Measurements from ENCODE around the gene KDM4C. TPM values are rescaled to one million over a fixed set of nuclear protein-coding genes. Genes with fewer than 3 reads are reported as not detected.
A peak's percentile ranks its signal among the peaks of the same experiment; 100 is the strongest.

Gene KDM4C
- polyA plus RNA-seq, 2 of the 4 experiments (the other 2 are of a cell fraction), result 9.6 to 15.6 TPM

- ChIA-PET POLR2A (no interaction called here), CTCF (interaction anchor here (0.7 kb wide), 1 partner anchor 1927 kb away, joined by 3 read pairs; no protein-coding TSS in a partner anchor)
- H3K4me1 ChIP-seq, result peaks cover 21% of the 10 kb centered on the region
- no peak for TF ChIP-seq EP300 (IDR thresholded peaks at IDR 0.05)
- TF ChIP-seq JUN (IDR thresholded peaks at IDR 0.05), result no peak
- TF ChIP-seq EHMT2 (IDR thresholded peaks at IDR 0.05; ENCODE audit: low read depth), result no peak
- 0 out of 3 replicates have a peak overlapping the region, but pooled peaks have one; percentile 27 for H3K4me2 ChIP-seq
- whole genome bisulfite sequencing (ENCODE audit: missing lambda C conversion rate), result 87% methylated on average over 4 of the region's 4 CpGs
- DNase-seq (ENCODE audit: low read depth in 1 of 2, low spot score in 1 of 2) (no peak), ATAC-seq (no peak), FAIRE-seq (no peak)
- H3K27ac ChIP-seq, result no peak overlapping the region
- no peaks in the 10 kb centered on the region for H3K9me3 ChIP-seq
- H3K4me3 ChIP-seq, result no peak overlapping the region
Measured at GRCh38 chr9:6780690-6781089, 22.9 kb downstream of the KDM4C start.

- Histone ChIP-seq H3K9me3 (no peaks in the 10 kb centered on the region), H3K4me1 (peaks cover 28% of the 10 kb centered on the region), H3K4me2 (no peak overlapping the region), H3K27ac (no peak overlapping the region), H3K4me3 (no peak overlapping the region)
- no peak for FAIRE-seq
- TF ChIP-seq ATOH8 (CRISPR knock-in tag; IDR thresholded peaks at IDR 0.05; ENCODE audit: low read depth) (no peak), PHF8 (IDR thresholded peaks at IDR 0.05; ENCODE audit: borderline replicate concordance, low read depth) (no peak), ZFP36 (IDR thresholded peaks at IDR 0.05; ENCODE audit: borderline replicate concordance, partially characterized antibody) (no peak), HOXA7 (CRISPR knock-in tag; IDR thresholded peaks at IDR 0.05) (no peak), FOSL2 (IDR thresholded peaks at IDR 0.05) (no peak), FOSL2 (CRISPR knock-in tag; IDR thresholded peaks at IDR 0.05) (no peak), RAD21 (conservative IDR thresholded peaks at IDR 0.05 in 1 of 2, IDR thresholded peaks at IDR 0.05 in 1 of 2) (no peak), CTCF (IDR thresholded peaks at IDR 0.05) (no peak), ESRRA (IDR thresholded peaks at IDR 0.05; ENCODE audit: borderline replicate concordance, low read length) (no peak), HMGXB4 (CRISPR knock-in tag; IDR thresholded peaks at IDR 0.05; ENCODE audit: borderline replicate concordance) (no peak), NPAS2 (CRISPR knock-in tag; IDR thresholded peaks at IDR 0.05; ENCODE audit: borderline replicate concordance) (no peak), EHF (CRISPR knock-in tag; IDR thresholded peaks at IDR 0.05) (no peak), MAFK (IDR thresholded peaks at IDR 0.05; ENCODE audit: partially characterized antibody) (no peak), POLR2AphosphoS2 (conservative IDR thresholded peaks at IDR 0.05; ENCODE audit: low read length) (no peak), CEBPB (IDR thresholded peaks at IDR 0.05) (no peak), JUNB (IDR thresholded peaks at IDR 0.05) (no peak)
- TF ChIP-seq, protein P1, sequence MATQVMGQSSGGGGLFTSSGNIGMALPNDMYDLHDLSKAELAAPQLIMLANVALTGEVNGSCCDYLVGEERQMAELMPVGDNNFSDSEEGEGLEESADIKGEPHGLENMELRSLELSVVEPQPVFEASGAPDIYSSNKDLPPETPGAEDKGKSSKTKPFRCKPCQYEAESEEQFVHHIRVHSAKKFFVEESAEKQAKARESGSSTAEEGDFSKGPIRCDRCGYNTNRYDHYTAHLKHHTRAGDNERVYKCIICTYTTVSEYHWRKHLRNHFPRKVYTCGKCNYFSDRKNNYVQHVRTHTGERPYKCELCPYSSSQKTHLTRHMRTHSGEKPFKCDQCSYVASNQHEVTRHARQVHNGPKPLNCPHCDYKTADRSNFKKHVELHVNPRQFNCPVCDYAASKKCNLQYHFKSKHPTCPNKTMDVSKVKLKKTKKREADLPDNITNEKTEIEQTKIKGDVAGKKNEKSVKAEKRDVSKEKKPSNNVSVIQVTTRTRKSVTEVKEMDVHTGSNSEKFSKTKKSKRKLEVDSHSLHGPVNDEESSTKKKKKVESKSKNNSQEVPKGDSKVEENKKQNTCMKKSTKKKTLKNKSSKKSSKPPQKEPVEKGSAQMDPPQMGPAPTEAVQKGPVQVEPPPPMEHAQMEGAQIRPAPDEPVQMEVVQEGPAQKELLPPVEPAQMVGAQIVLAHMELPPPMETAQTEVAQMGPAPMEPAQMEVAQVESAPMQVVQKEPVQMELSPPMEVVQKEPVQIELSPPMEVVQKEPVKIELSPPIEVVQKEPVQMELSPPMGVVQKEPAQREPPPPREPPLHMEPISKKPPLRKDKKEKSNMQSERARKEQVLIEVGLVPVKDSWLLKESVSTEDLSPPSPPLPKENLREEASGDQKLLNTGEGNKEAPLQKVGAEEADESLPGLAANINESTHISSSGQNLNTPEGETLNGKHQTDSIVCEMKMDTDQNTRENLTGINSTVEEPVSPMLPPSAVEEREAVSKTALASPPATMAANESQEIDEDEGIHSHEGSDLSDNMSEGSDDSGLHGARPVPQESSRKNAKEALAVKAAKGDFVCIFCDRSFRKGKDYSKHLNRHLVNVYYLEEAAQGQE (IDR thresholded peaks at IDR 0.05), result no peak
- TF ChIP-seq, protein P2, sequence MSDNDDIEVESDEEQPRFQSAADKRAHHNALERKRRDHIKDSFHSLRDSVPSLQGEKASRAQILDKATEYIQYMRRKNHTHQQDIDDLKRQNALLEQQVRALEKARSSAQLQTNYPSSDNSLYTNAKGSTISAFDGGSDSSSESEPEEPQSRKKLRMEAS (IDR thresholded peaks at IDR 0.05), result no peak
- TF ChIP-seq, protein P3, sequence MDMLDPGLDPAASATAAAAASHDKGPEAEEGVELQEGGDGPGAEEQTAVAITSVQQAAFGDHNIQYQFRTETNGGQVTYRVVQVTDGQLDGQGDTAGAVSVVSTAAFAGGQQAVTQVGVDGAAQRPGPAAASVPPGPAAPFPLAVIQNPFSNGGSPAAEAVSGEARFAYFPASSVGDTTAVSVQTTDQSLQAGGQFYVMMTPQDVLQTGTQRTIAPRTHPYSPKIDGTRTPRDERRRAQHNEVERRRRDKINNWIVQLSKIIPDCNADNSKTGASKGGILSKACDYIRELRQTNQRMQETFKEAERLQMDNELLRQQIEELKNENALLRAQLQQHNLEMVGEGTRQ (IDR thresholded peaks at IDR 0.05), result no peak
- 99% methylated on average over 2 of the region's 2 CpGs for WGBS (ENCODE audit: missing lambda C conversion rate)
- no peak for ATAC-seq
- POLR2A ChIA-PET, result no interaction called here
- CTCF ChIA-PET, result interaction anchor here (1.5 kb wide), 1 partner anchor 23 kb away, joined by 4 read pairs; the partner anchor contains the start of gene KDM4C
- no peak for DNase-seq (ENCODE audit: low read depth in 1 of 2, low spot score in 1 of 2)
Measured at GRCh38 chr9:6781476-6781875, 23.7 kb downstream of the KDM4C start.

All from A549 (cell line).